ENCODE data around the gene SGSH.
A peak's percentile ranks its signal among the peaks of the same experiment; 100 is the strongest.
"Not testable (repeated sequence)": the region's sequence is repeated elsewhere in the genome, so short reads cannot be mapped to it uniquely, and the experiment has no call there.

The SGSH gene

GRCh38 chr17:80210348-80211108 is 9.6 kb downstream of the SGSH start:
- DNase-seq (ENCODE audit: low read depth, low spot score): no peak

GRCh38 chr17:80209765-80210164 is 10.4 kb downstream of the SGSH start:
- no peak for DNase-seq (ENCODE audit: low read depth, low spot score)

GRCh38 chr17:80208050-80208449 is 12.1 kb downstream of the SGSH start:
- DNase-seq (ENCODE audit: low read depth, low spot score): no peak

- no peak for DNase-seq (ENCODE audit: low read depth, low spot score)
Observed at GRCh38 chr17:80205811-80206210, 14.3 kb downstream of the SGSH start.

GRCh38 chr17:80204626-80205468 is 15.3 kb downstream of the SGSH start:
- no peak for DNase-seq (ENCODE audit: low read depth, low spot score)

- DNase-seq (ENCODE audit: low read depth, low spot score): no peak
Observed at GRCh38 chr17:80203471-80203963, 16.6 kb downstream of the SGSH start.

GRCh38 chr17:80202197-80202596 is 17.9 kb downstream of the SGSH start:
- no peak for DNase-seq (ENCODE audit: low read depth, low spot score)

- DNase-seq (ENCODE audit: low read depth, low spot score): no peak
Observed at GRCh38 chr17:80201446-80201845, 18.7 kb downstream of the SGSH start.

GRCh38 chr17:80199295-80199694 is 20.8 kb downstream of the SGSH start:
- DNase-seq (ENCODE audit: low read depth, low spot score): not testable (repeated sequence)

GRCh38 chr17:80198144-80198661 is 21.9 kb downstream of the SGSH start:
- DNase-seq (ENCODE audit: low read depth, low spot score): no peak

- DNase-seq (ENCODE audit: low read depth, low spot score): no peak
Observed at GRCh38 chr17:80196652-80197051, 23.5 kb downstream of the SGSH start.

- peak; percentile 11 for DNase-seq (ENCODE audit: low read depth, low spot score)
Observed at GRCh38 chr17:80195671-80196529, 24.2 kb downstream of the SGSH start.

GRCh38 chr17:80195141-80195540 is 25.0 kb downstream of the SGSH start:
- no peak for DNase-seq (ENCODE audit: low read depth, low spot score)

GRCh38 chr17:80191865-80192661 is 28.1 kb downstream of the SGSH start:
- DNase-seq (ENCODE audit: low read depth, low spot score): no peak

GRCh38 chr17:80191192-80191591 is 28.9 kb downstream of the SGSH start:
- DNase-seq (ENCODE audit: low read depth, low spot score): no peak

- DNase-seq (ENCODE audit: low read depth, low spot score): no peak
Observed at GRCh38 chr17:80190716-80191115, 29.4 kb downstream of the SGSH start.

- DNase-seq (ENCODE audit: low read depth, low spot score): no peak
Observed at GRCh38 chr17:80189611-80190010, 30.5 kb downstream of the SGSH start.

GRCh38 chr17:80187515-80187941 is 32.6 kb downstream of the SGSH start:
- DNase-seq (ENCODE audit: low read depth, low spot score): no peak

GRCh38 chr17:80187090-80187489 is 33.0 kb downstream of the SGSH start:
- DNase-seq (ENCODE audit: low read depth, low spot score): no peak

- DNase-seq (ENCODE audit: low read depth, low spot score): no peak
Observed at GRCh38 chr17:80185968-80186367, 34.2 kb downstream of the SGSH start.

- no peak for DNase-seq (ENCODE audit: low read depth, low spot score)
Observed at GRCh38 chr17:80184423-80184714, 35.8 kb downstream of the SGSH start.

Data from activated naive CD8-positive, alpha-beta T cell treated with anti-CD3 and anti-CD28 coated beads, Interleukin-2, amount 50 U/mL, for 16 hours (primary cell).